HepG2 (cell line): ENCODE measurements around the gene REPS2. TPM values are rescaled to one million over a fixed set of nuclear protein-coding genes. Genes with fewer than 3 reads are reported as not detected.
A peak's percentile ranks its signal among the peaks of the same experiment; 100 is the strongest.

Experiments
- ATAC-seq: fragments of 200-7000 bp; cut with Tn5 transposase; 3 replicates; pipeline ENCODE4 v1.9.1; 2020; ENCODE audit warnings: mild to moderate bottlenecking, moderate library complexity
- BruUV-seq: library from RNA; stranded (reverse); fragments of 400-500 nt; replicated peaks from 2 replicates; lab custom pipeline; 2021; lab: Mats Ljungman, UMichigan
- CTCF ChIA-PET: fragments of 300-600 bp; formaldehyde crosslinking; extraction: SDS; loops from one replicate; lab custom pipeline; 2021; ENCODE audit warnings: low total read pairs, inconsistent platforms, low intra/inter-chr PET ratio; lab: Yijun Ruan, JAX
- POLR2A ChIA-PET: fragments of 350-600 bp; sonication (Branson Sonifier 250); formaldehyde crosslinking; loops from one replicate; lab custom pipeline; 2020; ENCODE audit warnings: antibody characterized with exemption, inconsistent platforms; lab: Yijun Ruan, JAX
- DNase-seq: peaks from one replicate; pipeline ENCODE4 v3.0.0-alpha.2; 2015; ENCODE audit warnings: low spot score
- FAIRE-seq: peaks from 3 replicates; lab custom pipeline; 2011; peaks lifted over from hg19 to GRCh38; lab: Jason Lieb, UNC
- H2AFZ ChIP-seq: one replicate; pipeline ENCODE4 v1.6.1; 2011; ENCODE audit warnings: low read length, inconsistent platforms
- H3K27ac ChIP-seq: fragments of 300-600 bp; 3 replicates; pipeline ENCODE4 v1.8.0; 2011; ENCODE audit warnings: mixed run types, mild to moderate bottlenecking, mixed read lengths, low read length, inconsistent platforms; ENCODE audit not compliant: insufficient read depth; ENCODE audit errors: extremely low read length
- H3K27me3 ChIP-seq, 2 experiments: fragments of 200-600 bp in 1 of 2; 2 replicates in 1 of 2; 3 replicates in 1 of 2; pipeline versions ENCODE4 v1.6.0 to v1.8.0; 2011; ENCODE audit warnings: low read length in 2 of 2, mild to moderate bottlenecking in 2 of 2, moderate library complexity in 2 of 2, inconsistent platforms in 1 of 2; ENCODE audit not compliant: insufficient read depth in 2 of 2, control insufficient read depth in 1 of 2
- H3K36me3 ChIP-seq, 2 experiments: fragments of 200-600 bp in 1 of 2; replicated peaks in 1 of 2; 2 replicates in 1 of 2; 3 replicates in 1 of 2; pipeline versions ENCODE4 v1.5.1 to v1.8.0; 2011; ENCODE audit warnings: low read length in 2 of 2, inconsistent platforms in 1 of 2; ENCODE audit not compliant: insufficient read depth in 2 of 2, control insufficient read depth in 1 of 2
- H3K4me1 ChIP-seq: 2 replicates; pipeline ENCODE4 v1.5.1; 2012; ENCODE audit warnings: low read length, inconsistent platforms; ENCODE audit not compliant: insufficient read depth
- H3K4me2 ChIP-seq: 2 replicates; pipeline ENCODE4 v1.6.0; 2011; ENCODE audit warnings: low read depth, low read length, inconsistent platforms
- H3K4me3 ChIP-seq, 3 experiments: fragments of 200-600 bp in 1 of 3; sonication (generic), shearing (Covaris generic) in 1 of 3; replicated peaks in 1 of 3; 2 replicates each; pipeline ENCODE4 v1.5.1; 2011 to 2016; ENCODE audit warnings: low read length in 3 of 3, inconsistent platforms in 2 of 3, low read depth in 2 of 3, mild to moderate bottlenecking in 2 of 3, control low read depth in 1 of 3, mixed read lengths in 1 of 3; ENCODE audit not compliant: insufficient read depth in 1 of 3
- H3K79me2 ChIP-seq: one replicate; pipeline ENCODE4 v1.6.1; 2011; ENCODE audit warnings: low read length, inconsistent platforms; ENCODE audit not compliant: insufficient read depth
- H3K9ac ChIP-seq: 2 replicates; pipeline ENCODE4 v1.6.0; 2011; ENCODE audit warnings: mild to moderate bottlenecking, low read depth, low read length, inconsistent platforms; ENCODE audit not compliant: insufficient read depth
- H3K9me3 ChIP-seq: 2 replicates; pipeline ENCODE4 v1.5.1; 2012; ENCODE audit warnings: mild to moderate bottlenecking, low read length
- H4K20me1 ChIP-seq: 2 replicates; pipeline ENCODE4 v1.6.0; 2011; ENCODE audit warnings: inconsistent platforms, mild to moderate bottlenecking, low read length, moderate library complexity; ENCODE audit not compliant: insufficient read depth
- CEBPB ChIP-seq: IDR thresholded peaks from 2 replicates; pipeline ENCODE4 v1.6.1; 2011; ENCODE audit warnings: low read depth, low read length, improper control_type of control experiment, borderline replicate concordance
- FOSL1 ChIP-seq: sonication (generic); formaldehyde crosslinking; IDR thresholded peaks from 2 replicates; pipeline ENCODE4 v1.9.0; 2021; ENCODE audit warnings: missing genetic modification reagents, borderline replicate concordance
- HOXA9 ChIP-seq: sonication (generic); formaldehyde crosslinking; IDR thresholded peaks from 2 replicates; pipeline ENCODE4 v1.8.1; 2022; ENCODE audit warnings: missing genetic modification reagents, mild to moderate bottlenecking, moderate library complexity, borderline replicate concordance
- MED1 ChIP-seq: sonication (generic); formaldehyde crosslinking; IDR thresholded peaks from 2 replicates; pipeline ENCODE4 v1.4.0; 2020; ENCODE audit warnings: missing genetic modification reagents
- STAG1 ChIP-seq: sonication (generic); formaldehyde crosslinking; IDR thresholded peaks from 2 replicates; pipeline ENCODE4 v1.4.0; 2020; ENCODE audit warnings: missing genetic modification reagents
- WGBS: methylation state at CpG from one replicate; pipeline ENCODE4 v1.1.6; 2017; ENCODE audit warnings: low lambda C conversion rate; 5-methylcytosine and 5-hydroxymethylcytosine counted together
- in situ Hi-C: cut with HindIII; loops from 2 replicates; pipeline ENCODE4 v1.10.0; 2017; ENCODE audit warnings: low pct_unique_long_range_greater_than_20kb; ENCODE audit not compliant: extremely low pct_ligation_motif_present
- intact Hi-C: fragments of 100-400 bp; cut with micrococcal nuclease; formaldehyde crosslinking; loops from one replicate; pipeline ENCODE4 v1.10.0; 2022; ENCODE audit not compliant: unreplicated experiment
- polyA plus RNA-seq, 8 experiments: library from polyadenylated mRNA; depleted of rRNA in 3 of 8; stranded (reverse) in 7 of 8; unstranded in 1 of 8; fragments of >200 nt; fragmentation: Illumina TruSeq in 4 of 8; extraction: Trizol in 4 of 8; gene quantifications; 2 replicates each; pipeline versions ENCODE4 v1.2.1 to v1.2.3, GENCODE V29; 2011 to 2016; ENCODE audit warnings: low read depth in 4 of 8, missing spikeins in 1 of 8, mixed read lengths in 1 of 8; ENCODE audit not compliant: insufficient read depth in 1 of 8
- total RNA-seq, 5 experiments: library from RNA; depleted of rRNA; stranded (reverse); fragments of >200 nt; fragmentation: Illumina TruSeq; extraction: Trizol; gene quantifications; 2 replicates each; pipeline ENCODE4 v1.2.3, GENCODE V29; 2016; ENCODE audit warnings: low read depth in 1 of 5
- TF ChIP-seq, protein P1 (sequence below), 2 experiments: fragments of 450-650 bp in 1 of 2; sonication (generic) in 1 of 2; formaldehyde crosslinking; IDR thresholded peaks; 2 replicates each; pipeline versions ENCODE4 v1.5.0 to v1.8.0; 2020 to 2022; ENCODE audit warnings: mild to moderate bottlenecking in 1 of 2, missing genetic modification reagents in 1 of 2
- TF ChIP-seq, protein P2 (sequence below): sonication (generic); formaldehyde crosslinking; IDR thresholded peaks from 2 replicates; pipeline ENCODE4 v1.5.0; 2020; ENCODE audit warnings: mild to moderate bottlenecking, missing genetic modification reagents, moderate library complexity

The REPS2 gene
- total and polyA plus RNA-seq, 2 of the 13 experiments (the other 11 are each of a cell fraction or from before 2014, with no cell fraction given): 0.05 to 0.58 TPM

- no peak overlapping the region for H3K4me3 ChIP-seq
- intact Hi-C loops: loop anchor here (5.0 kb wide), 1 partner anchor 41 kb away; no protein-coding TSS in a partner anchor
- no peaks in the 10 kb centered on the region for H3K27me3 ChIP-seq
- POLR2A ChIA-PET: no interaction called here
- H3K36me3 ChIP-seq: no peaks in the 10 kb centered on the region
- TF ChIP-seq HOXA9 (CRISPR knock-in tag) (no peak), CEBPB (0 out of 2 replicates have a peak, but pooled peaks have one; percentile 52)
- TF ChIP-seq, protein P1, sequence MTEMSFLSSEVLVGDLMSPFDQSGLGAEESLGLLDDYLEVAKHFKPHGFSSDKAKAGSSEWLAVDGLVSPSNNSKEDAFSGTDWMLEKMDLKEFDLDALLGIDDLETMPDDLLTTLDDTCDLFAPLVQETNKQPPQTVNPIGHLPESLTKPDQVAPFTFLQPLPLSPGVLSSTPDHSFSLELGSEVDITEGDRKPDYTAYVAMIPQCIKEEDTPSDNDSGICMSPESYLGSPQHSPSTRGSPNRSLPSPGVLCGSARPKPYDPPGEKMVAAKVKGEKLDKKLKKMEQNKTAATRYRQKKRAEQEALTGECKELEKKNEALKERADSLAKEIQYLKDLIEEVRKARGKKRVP (CRISPR knock-in tag; IDR thresholded peaks at IDR 0.05): no peak
- TF ChIP-seq, all 625 proteins: peak for 1
- no peak overlapping the region for H3K9ac ChIP-seq
- DNase-seq (no peak), ATAC-seq (no peak), FAIRE-seq (no peak)
- BruUV-seq: no TSS peak
- 4% methylated on average over 3 of the region's 3 CpGs for WGBS
- H3K9me3 ChIP-seq: no peaks in the 10 kb centered on the region
- no peaks in the 10 kb centered on the region for H4K20me1 ChIP-seq
- no peaks in the 10 kb centered on the region for H3K79me2 ChIP-seq
- CTCF ChIA-PET: interaction anchor here (1.0 kb wide), 1 partner anchor 41 kb away, joined by 3 read pairs; no protein-coding TSS in a partner anchor
- in situ Hi-C loops: no loop called here
- H2AFZ ChIP-seq: no peak overlapping the region
- H3K4me1 ChIP-seq: peaks cover 9% of the 10 kb centered on the region
- H3K27ac ChIP-seq: no peak overlapping the region
- H3K4me2 ChIP-seq: no peak overlapping the region
Measured at GRCh38 chrX:17005712-17006368, 59.4 kb downstream of the REPS2 start.

GRCh38 chrX:17007134-17007768 is 60.8 kb downstream of the REPS2 start:
- in situ Hi-C loops: no loop called here

More at GRCh38 chrX:17007134-17007768, 60.8 kb downstream of the REPS2 start:
- intact Hi-C loops: loop anchor here (5.0 kb wide), 1 partner anchor 40 kb away; no protein-coding TSS in a partner anchor
- peak; percentile 4 for DNase-seq
- Histone ChIP-seq H3K27ac (no peak overlapping the region), H3K27me3 (no peaks in the 10 kb centered on the region), H4K20me1 (no peaks in the 10 kb centered on the region), H2AFZ (no peak overlapping the region), H3K36me3 (no peaks in the 10 kb centered on the region), H3K4me1 (no peaks in the 10 kb centered on the region), H3K4me2 (no peak overlapping the region), H3K9ac (no peak overlapping the region), H3K9me3 (no peaks in the 10 kb centered on the region), H3K4me3 (no peak overlapping the region), H3K79me2 (no peaks in the 10 kb centered on the region)
- BruUV-seq: no TSS peak
- TF ChIP-seq, protein P2, sequence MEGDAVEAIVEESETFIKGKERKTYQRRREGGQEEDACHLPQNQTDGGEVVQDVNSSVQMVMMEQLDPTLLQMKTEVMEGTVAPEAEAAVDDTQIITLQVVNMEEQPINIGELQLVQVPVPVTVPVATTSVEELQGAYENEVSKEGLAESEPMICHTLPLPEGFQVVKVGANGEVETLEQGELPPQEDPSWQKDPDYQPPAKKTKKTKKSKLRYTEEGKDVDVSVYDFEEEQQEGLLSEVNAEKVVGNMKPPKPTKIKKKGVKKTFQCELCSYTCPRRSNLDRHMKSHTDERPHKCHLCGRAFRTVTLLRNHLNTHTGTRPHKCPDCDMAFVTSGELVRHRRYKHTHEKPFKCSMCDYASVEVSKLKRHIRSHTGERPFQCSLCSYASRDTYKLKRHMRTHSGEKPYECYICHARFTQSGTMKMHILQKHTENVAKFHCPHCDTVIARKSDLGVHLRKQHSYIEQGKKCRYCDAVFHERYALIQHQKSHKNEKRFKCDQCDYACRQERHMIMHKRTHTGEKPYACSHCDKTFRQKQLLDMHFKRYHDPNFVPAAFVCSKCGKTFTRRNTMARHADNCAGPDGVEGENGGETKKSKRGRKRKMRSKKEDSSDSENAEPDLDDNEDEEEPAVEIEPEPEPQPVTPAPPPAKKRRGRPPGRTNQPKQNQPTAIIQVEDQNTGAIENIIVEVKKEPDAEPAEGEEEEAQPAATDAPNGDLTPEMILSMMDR (CRISPR knock-in tag): peak; percentile 54
- TF ChIP-seq STAG1 (CRISPR knock-in tag): 0 out of 2 replicates have a peak, but pooled peaks have one; percentile 10
- no peak for TF ChIP-seq FOSL1 (CRISPR knock-in tag)
- TF ChIP-seq MED1 (CRISPR knock-in tag): no peak
- peak; percentile 56 for FAIRE-seq
- CTCF ChIA-PET: interaction anchor here (1.0 kb wide), 1 partner anchor 39 kb away, joined by 3 read pairs; no protein-coding TSS in a partner anchor
- WGBS: 25% methylated on average over 4 of the region's 8 CpGs
- peak; percentile 62 for ATAC-seq
- POLR2A ChIA-PET: no interaction called here
